NB4 (cell line): Measurements from ENCODE around the gene THBS4.

Source experiments
- DNase-seq: peaks from one replicate; pipeline ENCODE4 v3.0.0; 2010; ENCODE audit warnings: low read depth
- H3K4me3 ChIP-seq: one replicate; pipeline ENCODE4 v1.5.1; 2011; ENCODE audit warnings: mild to moderate bottlenecking, low read depth, low read length, moderate library complexity
- MYC ChIP-seq: IDR thresholded peaks from 2 replicates; pipeline ENCODE4 v1.6.1; 2011; ENCODE audit warnings: low read depth, low read length
- POLR2A ChIP-seq: IDR thresholded peaks from 2 replicates; pipeline ENCODE4 v1.6.1; 2011; ENCODE audit warnings: mild to moderate bottlenecking; ENCODE audit not compliant: insufficient read length; ENCODE audit errors: extremely low read depth
- TF ChIP-seq, protein P1 (sequence below): IDR thresholded peaks from one replicate; pipeline ENCODE4 v1.5.1; 2012; ENCODE audit warnings: low read depth, low read length
- TF ChIP-seq, protein P2 (sequence below): IDR thresholded peaks from 2 replicates; pipeline ENCODE4 v1.6.1; 2011; ENCODE audit warnings: low read depth, low read length

Gene THBS4

DNA sequence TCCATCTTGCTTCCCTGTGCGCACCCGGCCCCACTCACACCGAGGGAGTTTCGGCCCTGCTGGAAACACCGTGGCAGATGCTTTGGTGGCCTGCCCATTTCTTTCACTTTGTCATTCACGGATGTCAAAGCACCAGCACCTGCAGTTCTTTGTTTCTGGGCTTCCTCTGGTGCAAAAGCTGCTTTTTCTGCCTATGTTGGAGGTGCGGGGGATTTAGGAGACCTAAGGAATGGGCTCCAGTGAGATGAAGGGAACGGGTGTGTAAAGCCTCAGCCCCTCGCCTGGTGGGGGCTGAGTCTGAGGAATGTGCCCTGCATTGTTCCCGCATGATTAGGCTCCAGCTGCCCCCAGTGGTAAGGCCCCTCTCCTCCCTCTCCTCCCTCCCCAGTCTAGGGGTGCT is 62.3 kb downstream of the THBS4 start:
- no peak overlapping the region for H3K4me3 ChIP-seq
- TF ChIP-seq POLR2A: no peak
- TF ChIP-seq, protein P1, sequence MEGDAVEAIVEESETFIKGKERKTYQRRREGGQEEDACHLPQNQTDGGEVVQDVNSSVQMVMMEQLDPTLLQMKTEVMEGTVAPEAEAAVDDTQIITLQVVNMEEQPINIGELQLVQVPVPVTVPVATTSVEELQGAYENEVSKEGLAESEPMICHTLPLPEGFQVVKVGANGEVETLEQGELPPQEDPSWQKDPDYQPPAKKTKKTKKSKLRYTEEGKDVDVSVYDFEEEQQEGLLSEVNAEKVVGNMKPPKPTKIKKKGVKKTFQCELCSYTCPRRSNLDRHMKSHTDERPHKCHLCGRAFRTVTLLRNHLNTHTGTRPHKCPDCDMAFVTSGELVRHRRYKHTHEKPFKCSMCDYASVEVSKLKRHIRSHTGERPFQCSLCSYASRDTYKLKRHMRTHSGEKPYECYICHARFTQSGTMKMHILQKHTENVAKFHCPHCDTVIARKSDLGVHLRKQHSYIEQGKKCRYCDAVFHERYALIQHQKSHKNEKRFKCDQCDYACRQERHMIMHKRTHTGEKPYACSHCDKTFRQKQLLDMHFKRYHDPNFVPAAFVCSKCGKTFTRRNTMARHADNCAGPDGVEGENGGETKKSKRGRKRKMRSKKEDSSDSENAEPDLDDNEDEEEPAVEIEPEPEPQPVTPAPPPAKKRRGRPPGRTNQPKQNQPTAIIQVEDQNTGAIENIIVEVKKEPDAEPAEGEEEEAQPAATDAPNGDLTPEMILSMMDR: no peak
- TF ChIP-seq, protein P2, sequence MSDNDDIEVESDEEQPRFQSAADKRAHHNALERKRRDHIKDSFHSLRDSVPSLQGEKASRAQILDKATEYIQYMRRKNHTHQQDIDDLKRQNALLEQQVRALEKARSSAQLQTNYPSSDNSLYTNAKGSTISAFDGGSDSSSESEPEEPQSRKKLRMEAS: no peak
- no peak for TF ChIP-seq MYC
- no peak for DNase-seq

DNA sequence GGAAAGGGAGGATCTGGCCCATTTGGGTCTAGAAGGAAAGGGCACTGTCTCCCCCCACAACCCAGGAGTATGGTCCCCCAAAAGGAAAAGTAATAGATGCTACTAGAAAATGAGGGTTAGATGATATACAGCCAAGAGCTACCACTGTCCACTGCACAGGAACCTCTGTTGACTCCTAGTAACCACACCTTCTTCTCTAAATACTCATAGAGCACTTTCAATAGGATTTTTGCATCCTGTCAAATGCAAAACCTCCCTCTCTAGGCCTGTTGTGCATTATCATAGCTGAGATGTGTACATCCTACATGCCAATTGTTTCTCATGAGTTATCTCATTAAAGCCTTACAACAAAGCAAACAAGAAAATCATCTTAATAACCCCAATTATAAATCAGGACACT is 66.8 kb downstream of the THBS4 start:
- TF ChIP-seq MYC: no peak
- TF ChIP-seq, protein P1: no peak
- TF ChIP-seq POLR2A: no peak
- TF ChIP-seq, protein P2: no peak
- no peak for DNase-seq
- no peak overlapping the region for H3K4me3 ChIP-seq

DNA sequence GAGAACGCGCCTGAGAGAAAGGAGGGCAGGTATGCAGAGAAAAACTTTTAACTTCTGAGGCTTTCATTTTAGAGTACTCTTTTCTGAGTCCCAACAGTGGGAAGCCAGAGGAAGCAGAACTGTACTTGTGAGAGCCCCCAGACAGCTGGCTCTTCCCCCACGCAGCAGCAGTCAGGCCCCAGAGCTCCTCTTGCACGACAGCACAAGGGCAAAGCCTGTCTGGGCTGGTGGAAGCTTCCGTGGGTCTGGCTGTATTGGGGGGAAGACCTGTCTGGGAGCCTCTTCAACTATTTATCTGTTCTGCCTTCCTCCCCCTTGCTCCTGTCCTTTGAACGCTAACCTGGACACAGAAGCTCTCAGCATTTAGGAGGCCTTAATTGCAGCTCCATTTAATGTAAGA is 68.2 kb downstream of the THBS4 start:
- peak; percentile 26 for DNase-seq
- no peak for TF ChIP-seq MYC
- no peak for TF ChIP-seq POLR2A
- TF ChIP-seq, protein P1: no peak
- TF ChIP-seq, protein P2: no peak
- no peak overlapping the region for H3K4me3 ChIP-seq

DNA sequence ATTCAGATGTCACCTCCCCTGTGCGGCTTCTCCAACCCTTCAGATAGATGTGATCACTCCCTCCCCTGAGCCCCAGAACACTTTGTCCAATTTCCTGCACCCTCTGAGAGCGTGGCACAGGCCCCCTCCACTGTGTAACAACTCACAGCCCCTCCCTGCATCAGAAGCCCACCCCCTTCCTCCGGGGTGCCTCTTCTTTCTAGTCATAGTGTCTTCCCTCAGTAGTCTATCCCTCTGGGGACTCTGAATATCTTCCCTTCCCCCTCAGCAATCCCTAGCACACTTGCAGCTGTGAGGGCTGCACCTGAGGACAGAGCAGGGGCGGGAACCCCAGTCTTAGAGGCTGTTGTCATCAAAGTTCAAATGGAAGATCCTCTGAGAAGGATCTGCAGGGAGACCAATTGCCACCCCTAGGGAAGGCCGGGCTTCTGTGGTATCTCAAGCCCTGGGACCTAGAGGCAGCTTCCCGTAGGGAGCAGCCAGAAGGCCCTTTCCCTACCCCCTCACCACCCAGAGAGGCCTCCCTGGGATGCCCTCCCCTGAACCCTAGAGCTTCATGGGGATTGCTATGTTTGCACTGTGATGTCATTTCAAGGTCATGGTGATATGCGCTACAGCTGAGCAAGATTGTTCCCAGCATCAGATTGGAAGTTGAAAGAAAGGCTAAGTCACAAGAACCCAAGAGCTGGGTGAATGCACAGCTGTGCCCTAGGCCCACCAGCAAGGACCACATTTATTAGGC is 70.7 kb downstream of the THBS4 start:
- H3K4me3 ChIP-seq: no peak overlapping the region
- TF ChIP-seq, protein P1: no peak
- TF ChIP-seq MYC (no peak), POLR2A (no peak)
- TF ChIP-seq, protein P2: no peak
- no peak for DNase-seq

DNA sequence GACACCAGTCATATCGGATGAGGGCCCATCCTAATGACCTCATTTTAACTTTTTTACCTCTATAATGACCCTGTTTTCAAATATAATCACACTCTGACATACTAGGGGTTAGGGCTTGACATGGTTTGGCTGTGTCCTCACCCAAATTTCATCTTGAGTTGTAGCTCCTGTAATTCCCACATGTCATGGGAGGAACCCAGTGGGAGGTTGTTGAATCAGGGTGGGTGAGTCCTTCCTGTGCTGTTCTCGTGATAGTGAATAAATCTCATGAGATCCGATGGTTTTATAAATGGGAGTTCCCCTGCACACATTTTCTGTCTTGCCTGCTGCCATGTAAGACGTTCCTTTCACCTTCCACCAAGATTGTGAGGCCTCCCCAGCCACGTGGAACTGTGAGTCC is 71.8 kb downstream of the THBS4 start:
- DNase-seq: no peak
- TF ChIP-seq POLR2A (no peak), MYC (no peak)
- TF ChIP-seq, protein P2: no peak
- TF ChIP-seq, protein P1: no peak
- H3K4me3 ChIP-seq: no peak overlapping the region
